ENCODE measurements around the gene C2orf49. TPM values are rescaled to one million over a fixed set of nuclear protein-coding genes. Genes with fewer than 3 reads are reported as not detected.

The C2orf49 gene
- total and polyA plus RNA-seq, 10 of the 15 experiments (the other 5 are each of a cell fraction or from before 2014, with no cell fraction given) = 7.2 to 24.2 (median 15.5) TPM

DNA sequence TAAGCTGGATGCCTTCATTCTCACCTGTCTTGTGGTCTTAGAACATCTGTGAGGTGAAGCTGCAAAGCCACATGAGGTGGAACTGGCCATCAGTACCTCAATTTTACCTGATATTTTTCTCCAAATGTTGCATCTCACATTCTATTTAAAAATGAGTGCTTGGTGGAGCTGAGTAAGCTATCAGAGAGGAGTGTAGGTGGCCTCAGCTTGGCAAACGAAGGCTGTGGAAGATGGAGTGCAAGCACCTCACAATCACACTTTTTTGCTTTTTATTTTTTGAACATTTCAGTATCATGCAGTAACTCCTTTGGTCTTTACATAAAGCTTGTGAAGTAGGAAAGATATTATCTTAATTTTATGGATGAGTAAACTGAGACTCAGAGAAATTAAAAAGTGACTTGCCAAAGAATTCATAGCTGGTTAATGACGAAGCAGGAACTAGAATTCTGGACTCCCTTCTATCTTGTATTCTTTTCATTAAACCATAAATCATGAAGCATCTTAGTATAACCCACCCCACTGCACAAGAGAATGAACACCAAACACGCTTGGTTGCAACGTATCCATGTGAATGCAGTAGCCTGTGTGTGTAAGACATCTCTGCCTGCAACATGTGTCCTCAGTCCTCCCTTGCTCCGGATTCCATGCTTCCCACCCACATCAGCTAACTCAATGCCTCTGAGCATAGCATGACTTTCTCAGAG, 27.2 kb downstream of the C2orf49 start:
- H3K79me2 ChIP-seq (ENCODE audit: control insufficient read depth, insufficient read depth, low read length) = no peaks in the 10 kb centered on the region
- ChIA-PET CTCF (interaction anchor here (0.8 to 1.6 kb wide), 4 partner anchors 18 to 180 kb away, joined by 3 to 5 read pairs (median 4); no protein-coding TSS in a partner anchor), POLR2A (no interaction called here), RAD21 (ENCODE audit: unreplicated experiment) (interaction anchor here (0.7 kb wide), 1 partner anchor 1180 kb away, joined by 3 read pairs; no protein-coding TSS in a partner anchor), SMC1A (ENCODE audit: uncharacterized antibody, unreplicated experiment) (interaction anchor here (1.0 to 1.6 kb wide), 2 partner anchors 19 to 152 kb away, joined by 3 to 5 read pairs; no protein-coding TSS in a partner anchor)
- FAIRE-seq = no peak
- in situ Hi-C loops (cut with MboI) (no loop called here), intact Hi-C loops (cut with micrococcal nuclease; ENCODE audit: unreplicated experiment) (no loop called here)
- H2AFZ ChIP-seq (ENCODE audit: control insufficient read depth, low read depth, low read length) = no peak overlapping the region
- peaks cover 0 to 1% of the 10 kb centered on the region in 2 experiments; a peak in 1 of 4 replicates for H3K36me3 ChIP-seq (ENCODE audit: control insufficient read depth in 2 of 2, insufficient read depth in 2 of 2, low read length in 1 of 2)
- no peak overlapping the region for H3K4me3 ChIP-seq
- no peak for ATAC-seq
- WGBS (ENCODE audit: insufficient coverage, insufficient replicate concordance, low lambda C conversion rate, missing lambda C conversion rate) = 29% methylated on average over 5 of the region's 5 CpGs
- no peaks in the 10 kb centered on the region for H4K20me1 ChIP-seq (ENCODE audit: control insufficient read depth, insufficient read depth)
- TF ChIP-seq SREBF1 (IDR thresholded peaks at IDR 0.05; ENCODE audit: low read length) (no peak), ZNF384 (IDR thresholded peaks at IDR 0.05; ENCODE audit: borderline replicate concordance, low read depth, low read length) (no peak), SMAD1 (IDR thresholded peaks at IDR 0.05; ENCODE audit: low read depth, partially characterized antibody) (no peak), ZNF24 (IDR thresholded peaks at IDR 0.05) (no peak), MEF2A (IDR thresholded peaks at IDR 0.05; ENCODE audit: insufficient read depth, low read depth, low read length) (no peak), POLR2AphosphoS2 (IDR thresholded peaks at IDR 0.05; ENCODE audit: low read depth, low read length) (no peak), SUPT20H (IDR thresholded peaks at IDR 0.05; ENCODE audit: borderline replicate concordance, control insufficient read depth, low read depth, low read length) (no peak), RAD21 (IDR thresholded peaks at IDR 0.05; ENCODE audit: insufficient read depth, low read depth, low read length) (no peak), RFX5 (IDR thresholded peaks at IDR 0.05; ENCODE audit: low read depth, low read length) (no peak), CHD1 (IDR thresholded peaks at IDR 0.05; ENCODE audit: low read depth, low read length) (no peak), MYB (IDR thresholded peaks at IDR 0.05; ENCODE audit: borderline replicate concordance, low read depth, low read length) (no peak)
- TF ChIP-seq, protein P1, sequence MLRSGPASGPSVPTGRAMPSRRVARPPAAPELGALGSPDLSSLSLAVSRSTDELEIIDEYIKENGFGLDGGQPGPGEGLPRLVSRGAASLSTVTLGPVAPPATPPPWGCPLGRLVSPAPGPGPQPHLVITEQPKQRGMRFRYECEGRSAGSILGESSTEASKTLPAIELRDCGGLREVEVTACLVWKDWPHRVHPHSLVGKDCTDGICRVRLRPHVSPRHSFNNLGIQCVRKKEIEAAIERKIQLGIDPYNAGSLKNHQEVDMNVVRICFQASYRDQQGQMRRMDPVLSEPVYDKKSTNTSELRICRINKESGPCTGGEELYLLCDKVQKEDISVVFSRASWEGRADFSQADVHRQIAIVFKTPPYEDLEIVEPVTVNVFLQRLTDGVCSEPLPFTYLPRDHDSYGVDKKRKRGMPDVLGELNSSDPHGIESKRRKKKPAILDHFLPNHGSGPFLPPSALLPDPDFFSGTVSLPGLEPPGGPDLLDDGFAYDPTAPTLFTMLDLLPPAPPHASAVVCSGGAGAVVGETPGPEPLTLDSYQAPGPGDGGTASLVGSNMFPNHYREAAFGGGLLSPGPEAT (IDR thresholded peaks at IDR 0.05; ENCODE audit: low read depth) = no peak
- TF ChIP-seq, protein P2, sequence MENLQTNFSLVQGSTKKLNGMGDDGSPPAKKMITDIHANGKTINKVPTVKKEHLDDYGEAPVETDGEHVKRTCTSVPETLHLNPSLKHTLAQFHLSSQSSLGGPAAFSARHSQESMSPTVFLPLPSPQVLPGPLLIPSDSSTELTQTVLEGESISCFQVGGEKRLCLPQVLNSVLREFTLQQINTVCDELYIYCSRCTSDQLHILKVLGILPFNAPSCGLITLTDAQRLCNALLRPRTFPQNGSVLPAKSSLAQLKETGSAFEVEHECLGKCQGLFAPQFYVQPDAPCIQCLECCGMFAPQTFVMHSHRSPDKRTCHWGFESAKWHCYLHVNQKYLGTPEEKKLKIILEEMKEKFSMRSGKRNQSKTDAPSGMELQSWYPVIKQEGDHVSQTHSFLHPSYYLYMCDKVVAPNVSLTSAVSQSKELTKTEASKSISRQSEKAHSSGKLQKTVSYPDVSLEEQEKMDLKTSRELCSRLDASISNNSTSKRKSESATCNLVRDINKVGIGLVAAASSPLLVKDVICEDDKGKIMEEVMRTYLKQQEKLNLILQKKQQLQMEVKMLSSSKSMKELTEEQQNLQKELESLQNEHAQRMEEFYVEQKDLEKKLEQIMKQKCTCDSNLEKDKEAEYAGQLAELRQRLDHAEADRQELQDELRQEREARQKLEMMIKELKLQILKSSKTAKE (IDR thresholded peaks at IDR 0.05; ENCODE audit: low read depth, poor library complexity, severe bottlenecking) = no peak
- BruUV-seq (replicated peaks) = no TSS peak
- no peak overlapping the region for H3K27ac ChIP-seq (ENCODE audit: control insufficient read depth, insufficient read depth)
- no peak for DNase-seq (ENCODE audit: low read depth, low spot score)
- H3K4me1 ChIP-seq (ENCODE audit: control insufficient read depth, insufficient read depth, low read length) = no peaks in the 10 kb centered on the region
- no peak overlapping the region for H3K4me2 ChIP-seq (ENCODE audit: control insufficient read depth, insufficient read depth)
- H3K27me3 ChIP-seq (replicated peaks in 1 of 2; ENCODE audit: control insufficient read depth in 2 of 2, insufficient read depth in 2 of 2, low read length in 1 of 2) = no peaks in the 10 kb centered on the region
- H3K9ac ChIP-seq (ENCODE audit: control insufficient read depth, insufficient read depth, low read length) = no peak overlapping the region
- no peaks in the 10 kb centered on the region for H3K9me3 ChIP-seq (replicated peaks; ENCODE audit: control insufficient read depth, insufficient read depth, low read length)

All from GM12878 (cell line).